PC-9 (cell line): ENCODE data around the gene EGFR. TPM values are rescaled to one million over a fixed set of nuclear protein-coding genes. Genes with fewer than 3 reads are reported as not detected.

Source experiments
- BruUV-seq: library from RNA; stranded (reverse); fragments of 400-500 nt; replicated peaks from 2 replicates; lab custom pipeline; 2021; lab: Mats Ljungman, UMichigan
- CTCF ChIA-PET: fragments of 300-600 bp; sonication (Branson Sonifier 250); formaldehyde crosslinking; loops from one replicate; lab custom pipeline; 2022; ENCODE audit warnings: antibody characterized with exemption; lab: Charles Lee
- POLR2A ChIA-PET: fragments of 300-600 bp; sonication (Branson Sonifier 250); formaldehyde crosslinking; loops from one replicate; lab custom pipeline; 2022; ENCODE audit warnings: antibody characterized with exemption; ENCODE audit not compliant: unreplicated experiment; lab: Charles Lee
- DNase-seq, 2 experiments: peaks; one replicate each; pipeline versions ENCODE4 v3.0.0 to v3.0.0-alpha.2; 2015 to 2022; ENCODE audit warnings: mixed read lengths in 1 of 2
- H2AFZ ChIP-seq: fragments of 200-600 bp; sonication (generic); 2 replicates; pipeline ENCODE4 v1.8.1; 2017; ENCODE audit warnings: antibody characterized with exemption
- H3F3A ChIP-seq: fragments of 200-600 bp; sonication (generic); 2 replicates; pipeline ENCODE4 v1.8.1; 2017; ENCODE audit warnings: antibody characterized with exemption, mild to moderate bottlenecking, low read depth; ENCODE audit not compliant: insufficient read depth
- H3K27ac ChIP-seq: fragments of 200-600 bp; sonication (generic); 2 replicates; pipeline ENCODE4 v1.6.1; 2016; ENCODE audit warnings: mixed run types
- H3K27me3 ChIP-seq: fragments of 200-600 bp; sonication (generic); 2 replicates; pipeline ENCODE4 v1.6.1; 2016; ENCODE audit warnings: low read depth, mixed run types; ENCODE audit not compliant: insufficient read depth
- H3K36me3 ChIP-seq: fragments of 200-600 bp; sonication (generic); 2 replicates; pipeline ENCODE4 v1.6.1; 2016; ENCODE audit warnings: low read depth, mixed run types
- H3K4me1 ChIP-seq: fragments of 200-600 bp; sonication (generic); replicated peaks from 2 replicates; pipeline ENCODE4 v1.6.1; 2016; ENCODE audit warnings: mixed run types; ENCODE audit not compliant: insufficient read depth
- H3K4me2 ChIP-seq: fragments of 200-600 bp; sonication (generic); 2 replicates; pipeline ENCODE4 v1.6.1; 2017; ENCODE audit warnings: mixed run types
- H3K4me3 ChIP-seq: fragments of 200-600 bp; sonication (generic); 2 replicates; pipeline ENCODE4 v1.6.1; 2016; ENCODE audit warnings: mixed run types
- H3K79me2 ChIP-seq: fragments of 200-600 bp; sonication (generic); 2 replicates; pipeline ENCODE4 v1.6.1; 2017; ENCODE audit warnings: low read depth, mixed run types
- H3K9me2 ChIP-seq: fragments of 200-600 bp; sonication (generic); 2 replicates; pipeline ENCODE4 v1.8.1; 2017; ENCODE audit warnings: mild to moderate bottlenecking; ENCODE audit not compliant: insufficient read depth
- H3K9me3 ChIP-seq: fragments of 200-600 bp; sonication (generic); 2 replicates; pipeline ENCODE4 v1.8.1; 2016; ENCODE audit warnings: low read depth; ENCODE audit not compliant: insufficient read depth
- H4K20me1 ChIP-seq: fragments of 200-600 bp; sonication (generic); 2 replicates; pipeline ENCODE4 v1.8.1; 2017; ENCODE audit not compliant: insufficient read depth
- CTCF ChIP-seq: fragments of 200-600 bp; sonication (generic); conservative IDR thresholded peaks from 2 replicates; pipeline ENCODE4 v1.6.1; 2017; ENCODE audit warnings: mixed run types, antibody characterized with exemption, mild to moderate bottlenecking, moderate library complexity
- EZH2 ChIP-seq: fragments of 200-600 bp; sonication (generic); IDR thresholded peaks from 2 replicates; pipeline ENCODE4 v1.8.0; 2017; ENCODE audit warnings: antibody characterized with exemption, low read depth
- intact Hi-C: fragments of 100-400 bp; cut with micrococcal nuclease; formaldehyde crosslinking; loops from one replicate; pipeline ENCODE4 v1.10.0; 2022; ENCODE audit not compliant: unreplicated experiment
- total RNA-seq: library from RNA; stranded (reverse); gene quantifications from 2 replicates; pipeline ENCODE4 v1.2.3, GENCODE V29; 2021

EGFR gene
- total RNA-seq, 1 experiment from 2014 or later: 342 TPM

- H2AFZ ChIP-seq: no peak overlapping the region
- BruUV-seq: no TSS peak
- TF ChIP-seq CTCF (no peak), EZH2 (no peak)
- no peak overlapping the region for H3K27ac ChIP-seq
- DNase-seq: no peak
- H3K4me3 ChIP-seq: no peak overlapping the region
- no peaks in the 10 kb centered on the region for H3F3A ChIP-seq
- POLR2A ChIA-PET: no interaction called here
- CTCF ChIA-PET: no interaction called here
- no peaks in the 10 kb centered on the region for H3K79me2 ChIP-seq
- no peaks in the 10 kb centered on the region for H3K4me1 ChIP-seq
- no peaks in the 10 kb centered on the region for H3K36me3 ChIP-seq
- no peaks in the 10 kb centered on the region for H4K20me1 ChIP-seq
- intact Hi-C loops: no loop called here
- H3K9me2 ChIP-seq: no peaks in the 10 kb centered on the region
- H3K9me3 ChIP-seq: no peaks in the 10 kb centered on the region
- H3K4me2 ChIP-seq: no peak overlapping the region
- peaks cover 75% of the 10 kb centered on the region for H3K27me3 ChIP-seq
Measured at GRCh38 chr7:55237156-55237893, 218.5 kb downstream of the EGFR start.

- no peak overlapping the region for H3K27ac ChIP-seq
- TF ChIP-seq CTCF: no peak
- no peak for TF ChIP-seq EZH2
- no peak overlapping the region for H2AFZ ChIP-seq
- DNase-seq: no peak
- H3K4me1 ChIP-seq: no peaks in the 10 kb centered on the region
- H3K36me3 ChIP-seq: no peaks in the 10 kb centered on the region
- H3K4me3 ChIP-seq: no peak overlapping the region
- H3K9me2 ChIP-seq: no peaks in the 10 kb centered on the region
- H3K4me2 ChIP-seq: no peak overlapping the region
- CTCF ChIA-PET: no interaction called here
- POLR2A ChIA-PET: no interaction called here
- no peaks in the 10 kb centered on the region for H3K79me2 ChIP-seq
- no peaks in the 10 kb centered on the region for H3F3A ChIP-seq
- no peaks in the 10 kb centered on the region for H3K9me3 ChIP-seq
- no TSS peak for BruUV-seq
- no peaks in the 10 kb centered on the region for H4K20me1 ChIP-seq
- peaks cover 56% of the 10 kb centered on the region for H3K27me3 ChIP-seq
- intact Hi-C loops: no loop called here
Measured at GRCh38 chr7:55239406-55239805, 220.6 kb downstream of the EGFR start.

GRCh38 chr7:55240418-55241142, 221.8 kb downstream of the EGFR start:
- ChIA-PET CTCF (no interaction called here), POLR2A (no interaction called here)
- Histone ChIP-seq H3K9me3 (no peaks in the 10 kb centered on the region), H3K4me3 (no peak overlapping the region), H3K4me1 (0 out of 2 replicates have a peak, but pooled peaks cover 5% of the 10 kb centered on the region), H4K20me1 (no peaks in the 10 kb centered on the region), H3F3A (no peaks in the 10 kb centered on the region), H3K36me3 (no peaks in the 10 kb centered on the region), H3K9me2 (no peaks in the 10 kb centered on the region), H2AFZ (no peak overlapping the region), H3K4me2 (no peak overlapping the region), H3K79me2 (no peaks in the 10 kb centered on the region), H3K27ac (no peak overlapping the region), H3K27me3 (peaks cover 45% of the 10 kb centered on the region)
- TF ChIP-seq CTCF: no peak
- no peak for TF ChIP-seq EZH2
- intact Hi-C loops: no loop called here
- no TSS peak for BruUV-seq
- no peak for DNase-seq
